DMS114 treated with DMSO at 0.1 percent for 48 hours (cell line): ENCODE data around the gene TSPAN9.

Source experiments
- DNase-seq: peaks from one replicate; lab custom pipeline; 2025; ENCODE audit not compliant: unreplicated experiment; lab: John Stamatoyannopoulos, UW

Gene TSPAN9

DNA sequence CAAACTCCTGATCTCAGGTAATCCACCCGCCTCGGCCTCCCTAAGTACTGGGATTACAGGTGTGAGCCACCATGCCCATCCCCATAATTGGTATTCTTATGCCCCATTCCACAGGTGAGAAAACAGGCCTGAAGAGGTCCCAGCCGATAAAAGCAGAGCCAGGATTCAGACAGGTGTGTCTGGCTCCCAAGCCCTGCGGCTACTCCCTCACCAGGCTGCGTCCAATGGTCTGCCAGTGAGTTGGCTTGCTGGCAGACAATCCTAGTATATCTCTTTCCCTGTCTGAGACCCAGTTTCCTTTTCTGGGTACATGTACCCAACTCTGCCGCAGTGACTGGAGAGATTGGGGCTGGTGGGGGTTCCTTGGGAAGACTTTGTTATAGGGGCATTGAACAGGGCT is 1.9 kb upstream of the TSPAN9 start:
- no peak for DNase-seq

DNA sequence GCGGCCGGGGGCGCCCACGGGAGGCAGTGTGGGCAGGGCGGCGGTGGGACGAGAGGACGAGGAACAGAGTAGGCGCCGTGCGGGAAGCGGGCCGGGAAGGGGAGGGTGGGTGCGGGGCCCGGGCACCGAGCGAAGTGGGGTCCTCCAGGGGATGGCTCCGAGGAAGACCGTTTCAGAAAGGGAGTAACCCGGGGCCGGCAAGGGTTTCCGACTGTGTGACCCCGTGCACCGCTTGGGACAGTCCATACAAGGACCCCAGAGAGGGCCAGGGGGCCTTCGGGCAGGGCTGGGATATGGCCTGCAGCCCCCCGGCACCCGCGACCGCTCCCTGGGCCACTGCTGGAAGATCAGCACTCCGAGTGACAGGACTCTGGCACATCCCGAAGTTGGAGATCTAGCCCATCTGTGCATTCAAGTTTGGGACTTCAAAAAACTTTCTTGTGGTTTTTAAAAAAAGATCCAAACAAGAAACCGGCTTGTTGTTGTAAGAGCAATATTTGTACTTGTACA is 448 bp downstream of the TSPAN9 start:
- DNase-seq: no peak

DNA sequence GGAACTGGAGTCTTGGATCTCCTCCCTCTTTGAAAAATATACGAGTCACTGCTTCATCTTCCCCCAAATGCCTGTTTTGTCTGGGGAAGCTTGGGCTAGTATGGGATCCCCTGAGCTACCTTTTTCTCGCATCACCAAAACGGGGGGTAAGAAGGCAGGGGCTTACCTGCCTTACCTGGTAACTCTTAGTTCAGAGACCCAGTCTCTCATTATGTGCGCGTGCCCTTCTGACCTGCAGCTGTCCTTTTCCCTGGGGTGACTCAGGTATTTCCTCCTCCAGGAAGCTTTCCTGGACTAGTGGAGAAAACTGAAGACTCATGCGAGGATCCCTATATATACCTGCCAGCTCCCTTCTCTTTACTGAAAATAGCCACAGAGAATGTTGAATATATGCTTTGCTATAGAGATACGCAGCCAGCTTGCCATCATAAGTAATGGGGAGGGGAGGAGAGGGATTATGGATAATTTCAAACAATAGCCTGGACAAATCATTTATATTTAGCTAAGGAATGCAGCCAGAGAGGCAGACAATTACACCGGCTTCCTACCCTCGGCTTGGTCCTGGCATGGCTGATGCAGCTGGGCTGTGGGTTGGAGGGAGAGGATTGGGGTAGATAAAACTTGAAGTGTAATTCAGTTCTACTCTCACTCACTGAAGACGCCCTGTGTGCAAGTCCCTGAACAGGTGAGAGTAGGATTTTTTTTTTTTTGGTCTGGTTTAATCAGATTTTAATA is 1.1 kb downstream of the TSPAN9 start:
- DNase-seq: no peak

DNA sequence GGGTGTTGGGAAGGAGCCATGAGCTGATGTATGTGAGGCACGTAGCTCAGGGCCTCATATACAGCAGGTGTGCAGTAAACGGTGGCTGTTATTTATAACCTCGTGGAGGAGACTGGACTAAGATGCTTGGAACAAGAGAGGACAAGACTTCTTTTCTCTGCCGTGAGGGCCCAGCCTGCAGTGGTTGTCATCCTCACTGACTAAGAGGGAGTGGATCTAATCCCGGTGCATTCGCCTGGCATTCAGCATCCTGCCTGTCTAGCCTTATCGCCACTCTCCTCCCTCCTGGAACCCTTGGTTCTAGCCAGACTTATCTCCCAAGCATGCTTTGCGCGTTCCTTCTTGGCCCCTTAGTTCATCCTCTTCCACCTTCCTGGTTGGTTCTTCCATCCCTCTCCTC is 3.9 kb downstream of the TSPAN9 start:
- no peak for DNase-seq

DNA sequence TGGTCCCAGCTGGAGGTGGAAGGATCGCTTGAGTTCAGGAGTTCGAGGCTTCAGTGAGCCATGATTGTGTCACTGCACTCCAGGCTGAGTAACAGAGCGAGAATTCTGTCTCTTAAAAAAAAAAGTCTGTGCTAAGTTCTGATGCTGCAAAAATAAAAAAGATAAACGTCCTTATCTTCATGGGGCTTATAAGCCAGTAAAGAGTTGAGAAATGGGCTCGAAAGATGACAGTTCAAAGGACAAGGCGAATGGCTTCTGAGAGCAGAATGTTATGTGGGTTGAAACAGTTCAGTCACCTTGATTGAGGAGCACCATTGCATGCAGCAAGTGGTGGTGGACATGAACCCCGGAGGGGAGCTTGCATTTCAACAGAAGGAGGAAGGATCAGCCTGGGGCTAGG is 4.7 kb downstream of the TSPAN9 start:
- no peak for DNase-seq

DNA sequence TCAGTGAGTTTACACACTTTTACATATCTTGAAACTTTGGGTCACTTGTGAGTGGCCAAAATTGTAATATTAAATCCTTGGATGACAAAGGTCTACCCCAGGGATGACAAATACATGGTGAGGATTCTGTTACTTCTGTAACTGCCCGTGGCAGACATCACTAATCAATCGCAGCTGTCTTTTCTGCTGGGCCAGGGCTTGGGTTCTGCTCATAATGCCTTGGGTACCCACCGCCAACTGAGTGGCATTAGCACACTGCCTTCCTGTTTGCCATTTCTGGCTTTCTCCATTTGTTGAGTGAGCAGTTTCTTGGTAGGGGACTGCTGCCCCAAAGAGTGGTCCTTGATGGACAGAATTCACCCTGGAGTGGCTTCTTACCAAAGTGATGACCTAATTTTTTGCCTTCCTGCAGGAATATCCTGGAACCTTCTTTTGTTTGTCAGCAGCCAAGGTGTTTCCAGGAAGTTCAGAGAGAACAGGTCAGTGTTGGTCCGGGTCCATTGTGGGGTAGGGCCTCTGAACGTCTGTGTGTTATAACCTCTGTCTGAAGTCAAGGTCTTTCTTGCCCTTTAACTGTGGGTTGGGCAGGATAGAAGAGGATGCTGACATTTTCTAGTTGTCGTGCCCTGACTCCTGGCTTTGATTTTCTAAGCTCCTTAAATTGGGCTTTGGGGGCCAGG is 6.2 kb downstream of the TSPAN9 start:
- no peak for DNase-seq

DNA sequence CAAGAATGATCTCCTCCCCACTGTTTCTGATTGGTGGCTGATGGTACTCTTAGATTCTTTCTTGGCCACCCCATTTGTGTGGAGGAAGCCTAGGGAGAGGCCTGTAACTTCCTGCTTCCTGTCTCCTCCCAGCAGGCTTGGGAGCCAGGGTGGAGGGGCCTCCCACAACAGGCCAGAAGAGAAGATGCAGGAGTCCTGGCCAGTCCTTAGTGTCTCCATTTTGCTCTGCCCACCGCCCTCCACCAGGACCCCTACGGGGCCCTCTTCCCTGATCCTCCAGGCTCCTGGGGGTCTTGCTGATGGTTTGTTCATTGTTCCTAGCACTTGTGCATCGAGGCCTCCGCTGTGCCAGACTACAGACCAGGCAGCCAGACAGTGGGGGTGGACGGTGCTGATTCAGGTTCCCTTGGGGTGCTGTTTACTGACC is 6.8 kb downstream of the TSPAN9 start:
- no peak for DNase-seq

DNA sequence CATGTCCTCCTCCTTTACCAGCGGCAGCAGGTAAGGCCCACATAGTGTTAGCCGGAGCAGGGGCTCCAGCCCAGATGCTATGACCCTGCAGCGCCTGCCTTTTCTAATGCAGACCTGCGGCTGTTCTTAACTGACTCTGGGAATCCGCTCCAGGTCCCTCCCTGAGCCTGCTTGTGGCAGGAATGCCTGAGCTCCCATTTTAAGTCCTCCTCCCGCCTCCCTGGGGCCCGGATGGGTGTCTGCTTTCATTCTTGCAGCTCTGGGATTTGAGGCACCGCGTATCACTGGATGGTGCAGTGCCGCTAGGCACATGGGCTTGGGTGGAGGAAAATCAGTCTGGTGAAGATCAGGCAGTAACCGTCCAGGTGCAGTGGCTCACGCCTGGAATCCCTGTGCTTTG is 7.6 kb downstream of the TSPAN9 start:
- DNase-seq: no peak

DNA sequence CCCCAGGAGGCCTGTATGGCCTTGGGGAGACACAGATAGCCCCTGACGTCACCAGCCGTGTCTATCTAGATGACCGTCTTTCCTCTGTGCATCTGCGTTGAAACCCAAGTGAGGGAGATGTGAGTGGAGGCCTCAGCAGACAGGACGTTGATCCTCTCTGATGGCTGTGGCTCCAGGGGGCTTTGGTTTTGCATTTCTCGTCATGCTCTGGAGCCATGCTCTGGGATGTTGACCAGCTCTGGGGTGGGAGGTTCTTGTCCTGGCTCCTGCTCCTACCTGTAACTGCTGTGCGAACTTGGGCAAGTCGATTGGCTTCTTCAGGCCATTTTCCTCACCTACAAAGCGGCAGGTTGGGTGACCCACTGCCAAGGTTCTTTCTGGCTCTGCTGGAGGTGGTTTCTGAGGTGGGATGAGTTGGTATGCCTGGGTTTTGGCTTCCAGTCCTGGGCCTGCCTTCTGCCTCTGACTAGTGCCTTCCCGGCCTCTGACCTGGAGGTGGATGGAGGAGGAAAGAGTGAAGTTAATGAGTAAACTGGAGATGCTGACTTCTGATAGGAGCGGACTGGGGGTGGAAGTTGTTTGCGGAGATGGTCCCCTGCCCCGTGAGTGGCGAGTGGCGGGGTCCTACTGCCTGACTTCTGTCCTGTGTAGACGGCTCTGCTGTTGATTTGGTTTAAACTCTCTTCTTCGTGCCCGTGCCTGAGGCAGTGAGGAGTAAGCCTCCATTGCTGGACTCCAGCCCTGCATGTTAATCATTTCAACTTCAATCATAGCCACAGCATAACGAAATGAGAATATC is 8.4 kb downstream of the TSPAN9 start:
- no peak for DNase-seq

DNA sequence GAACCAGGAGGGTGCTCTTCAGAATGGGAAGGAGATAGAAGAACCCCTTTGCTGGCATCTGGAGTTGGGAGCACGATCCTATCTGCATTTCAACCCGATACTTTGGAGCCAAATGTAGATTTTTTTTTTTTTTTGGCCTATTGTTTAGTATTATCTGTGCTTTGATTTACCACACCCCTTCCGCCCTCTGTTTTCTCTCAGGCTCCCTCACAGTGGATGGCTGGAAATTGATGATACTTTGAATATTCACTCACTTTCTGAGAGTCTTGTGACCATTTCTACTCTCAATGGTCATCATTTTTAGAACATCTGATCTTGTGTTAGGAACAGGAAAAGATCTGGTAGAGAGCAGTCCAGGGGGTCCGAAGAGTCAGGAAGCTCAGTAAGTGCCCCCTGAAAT is 9.0 kb downstream of the TSPAN9 start:
- no peak for DNase-seq

DNA sequence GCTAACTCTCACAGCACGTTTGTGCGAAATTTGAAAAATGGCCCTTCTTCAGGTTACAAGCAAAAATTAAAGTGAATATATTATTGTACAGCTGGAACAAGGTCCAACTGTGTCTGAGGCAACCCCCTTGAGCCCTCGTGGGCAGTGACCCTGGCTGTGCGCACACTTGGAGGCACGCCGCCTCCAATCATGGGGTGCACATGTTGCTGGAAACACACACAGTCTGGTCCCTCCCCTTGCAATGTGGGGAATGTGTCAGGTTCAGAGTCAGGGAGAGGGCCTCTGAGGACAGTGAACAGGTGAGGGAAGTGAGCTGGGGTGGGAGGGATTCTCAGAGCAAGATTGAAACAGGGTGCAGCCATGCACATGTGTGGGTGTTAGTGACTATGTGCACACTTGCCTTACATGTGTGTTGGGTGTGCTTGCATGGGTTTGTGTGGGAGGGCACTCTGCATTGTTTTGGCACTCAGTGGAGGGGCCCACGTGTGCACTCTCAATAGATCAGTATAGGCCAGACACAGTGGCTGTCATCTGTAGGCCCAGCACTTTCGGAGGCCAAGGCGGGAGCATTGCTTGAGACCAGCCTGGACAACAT is 9.6 kb downstream of the TSPAN9 start:
- no peak for DNase-seq

DNA sequence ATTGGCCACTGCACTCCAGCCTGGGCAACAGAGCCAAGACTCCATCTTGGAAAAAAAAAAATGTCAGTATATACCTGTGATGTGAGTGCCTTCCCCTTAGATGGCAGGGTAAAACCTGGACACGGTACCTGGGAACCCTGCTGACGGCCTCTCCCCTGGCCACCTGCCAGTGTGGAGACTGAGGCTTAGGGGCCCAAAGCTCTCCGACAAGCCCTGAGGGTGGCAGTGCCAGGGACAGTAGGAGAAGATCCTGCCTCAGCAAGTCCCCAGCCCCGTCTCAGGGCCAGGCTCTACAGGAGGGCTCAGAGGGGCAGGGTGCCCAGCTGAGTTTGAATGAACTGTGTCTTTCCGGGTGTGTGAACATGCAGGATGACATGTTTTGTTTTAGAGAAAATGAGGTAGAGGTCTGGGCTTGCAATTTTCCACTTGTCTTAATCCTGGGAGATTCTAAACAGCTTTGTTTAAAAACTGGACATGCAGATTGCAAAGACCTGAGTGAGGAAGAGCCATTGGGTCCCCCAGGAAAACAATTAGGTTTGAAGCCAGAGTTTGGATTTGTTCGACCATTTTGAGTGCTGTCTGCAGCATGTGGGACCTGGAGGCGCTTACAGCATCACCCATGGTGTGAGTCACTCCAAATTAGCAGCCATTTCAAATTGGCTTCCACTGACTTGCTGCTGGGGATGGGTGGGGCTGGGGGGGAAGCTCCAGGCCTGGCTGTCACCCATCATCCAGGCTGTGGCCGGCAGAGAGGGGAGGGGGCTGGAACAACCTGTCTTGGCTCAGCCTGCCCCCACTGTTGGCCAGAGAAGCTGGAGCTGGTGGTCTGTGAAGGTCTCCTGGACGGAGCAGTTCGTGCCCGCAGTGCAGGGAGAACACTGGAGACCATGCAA is 10.8 kb downstream of the TSPAN9 start:
- no peak for DNase-seq

DNA sequence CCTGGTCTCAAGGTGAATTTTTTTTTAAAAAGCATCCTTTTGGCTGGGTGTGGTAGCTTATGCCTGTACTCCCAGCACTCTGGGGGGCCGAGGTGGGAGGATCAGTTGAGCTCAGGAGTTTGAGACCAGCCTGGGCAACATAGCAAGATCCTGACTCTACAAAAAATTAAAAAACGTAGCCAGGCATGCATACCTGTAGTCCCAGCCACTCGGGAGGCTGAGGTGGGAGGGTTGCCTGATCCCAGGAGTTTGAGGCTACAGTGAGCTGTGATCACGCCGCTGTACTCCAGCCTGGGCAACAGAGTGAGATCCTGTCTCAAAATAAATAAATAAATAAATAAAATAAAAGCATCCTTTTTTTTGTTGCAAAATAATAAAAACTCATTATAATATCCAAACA is 12.4 kb downstream of the TSPAN9 start:
- DNase-seq: no peak

DNA sequence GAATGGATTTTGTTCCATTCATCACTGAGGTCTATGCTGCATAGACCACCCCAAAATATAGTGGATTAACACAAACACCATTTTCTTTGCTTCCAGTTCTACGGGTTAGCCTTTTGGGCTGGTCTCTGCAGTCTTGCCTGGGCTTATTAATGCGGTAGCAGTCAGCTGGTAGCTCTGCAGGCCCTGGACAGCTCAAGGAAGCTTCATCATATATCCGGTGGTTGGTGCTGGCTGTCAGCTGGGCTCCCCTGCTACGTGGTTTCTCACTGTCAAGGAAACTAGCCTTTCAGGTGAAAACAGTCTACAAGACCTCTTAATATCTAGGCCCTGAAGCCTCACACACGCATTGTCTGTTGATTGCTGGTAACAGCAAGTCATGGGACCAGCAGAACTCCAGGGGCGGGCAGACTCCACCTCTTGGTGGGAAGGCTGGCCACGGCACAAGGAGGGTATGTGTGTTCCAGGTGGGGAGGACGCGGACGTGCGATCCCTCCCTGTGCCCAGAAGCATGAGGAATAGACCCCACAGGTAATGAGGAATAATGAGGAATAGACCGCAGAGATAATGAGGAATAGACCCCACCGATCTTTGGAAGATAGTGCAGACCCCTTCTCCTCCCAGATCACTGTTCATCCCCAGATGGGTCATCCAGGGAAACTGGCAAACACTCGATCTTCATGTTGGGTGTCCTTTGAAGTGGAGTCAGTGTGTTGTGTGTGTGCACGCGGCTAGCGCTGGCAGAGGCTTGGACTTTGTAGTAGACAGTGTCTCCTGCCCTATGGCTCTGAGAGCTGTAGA is 13.3 kb downstream of the TSPAN9 start:
- DNase-seq: no peak

DNA sequence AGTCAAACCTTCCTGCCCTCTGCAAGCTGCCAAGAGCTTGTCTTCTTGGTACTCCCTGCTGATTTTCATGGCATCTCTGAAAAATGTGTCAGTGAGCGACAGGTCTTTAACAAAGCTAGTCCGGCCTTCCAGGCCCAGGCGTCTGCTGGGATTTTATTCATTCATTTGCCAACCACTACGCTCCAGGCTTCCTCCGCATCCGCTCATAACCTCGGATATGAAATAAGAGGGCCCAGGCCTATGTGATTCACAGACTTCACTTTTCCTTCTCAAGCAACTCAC is 13.8 kb downstream of the TSPAN9 start:
- DNase-seq: no peak

DNA sequence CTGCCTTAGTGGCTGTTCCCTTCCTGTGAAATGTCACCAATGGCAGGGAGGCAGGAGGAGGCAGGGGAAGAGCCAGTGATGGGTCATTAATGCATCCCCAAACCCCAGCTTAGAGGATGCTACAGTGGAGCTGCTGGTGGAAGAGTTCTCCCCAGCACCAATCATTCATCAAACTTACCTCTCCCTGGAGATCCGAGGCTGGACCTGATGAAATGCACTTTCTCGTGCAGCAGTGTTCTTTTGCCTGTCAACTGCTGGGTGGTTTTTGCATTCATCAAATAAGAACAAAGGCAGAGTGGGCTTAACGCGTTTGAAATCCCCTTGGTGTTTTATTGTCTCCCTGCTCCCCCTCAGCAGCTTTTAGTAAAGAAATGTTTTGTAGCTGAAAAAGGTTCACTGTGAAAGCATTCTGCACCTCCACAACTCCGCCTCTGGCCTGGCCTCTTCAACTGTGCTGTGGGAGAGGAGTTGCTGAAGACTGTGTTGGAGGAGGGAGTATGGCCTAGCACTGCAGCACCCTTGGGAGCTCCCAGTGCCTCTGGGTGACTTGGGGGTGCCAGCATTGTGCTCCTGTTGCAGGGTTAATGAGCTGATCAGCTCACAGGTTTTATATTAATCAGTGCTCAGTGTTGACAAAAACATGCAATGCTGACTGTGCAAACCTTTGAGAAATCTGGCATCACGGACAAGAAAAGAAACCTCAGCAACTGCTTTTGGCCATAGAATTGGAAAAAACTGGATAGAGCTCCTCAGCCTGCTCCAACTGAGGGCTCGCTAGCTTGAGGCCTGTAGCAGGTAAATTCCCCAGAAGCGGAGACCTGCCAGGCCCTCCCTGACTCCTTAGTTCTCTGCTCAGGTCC is 14.4 kb downstream of the TSPAN9 start:
- no peak for DNase-seq

DNA sequence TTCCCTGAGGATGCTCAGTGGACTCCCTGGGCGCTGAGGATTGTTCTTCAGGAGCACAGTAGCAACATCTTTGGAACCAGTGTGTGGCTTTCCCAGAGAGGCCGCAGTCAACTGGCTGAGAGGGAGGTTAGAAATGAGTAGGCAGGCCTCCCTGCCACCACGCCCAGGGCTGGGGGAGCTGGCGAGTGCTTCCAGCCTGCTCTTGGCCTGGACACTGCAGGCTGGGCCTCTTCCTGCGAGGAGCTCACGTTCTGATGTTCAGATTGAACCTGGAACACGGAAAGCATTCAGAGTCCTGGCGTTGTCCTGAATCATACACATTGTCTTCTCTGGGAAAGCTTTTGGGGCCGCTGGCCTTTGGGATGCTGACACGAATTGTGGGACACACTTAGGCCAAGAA is 15.6 kb downstream of the TSPAN9 start:
- DNase-seq: no peak

DNA sequence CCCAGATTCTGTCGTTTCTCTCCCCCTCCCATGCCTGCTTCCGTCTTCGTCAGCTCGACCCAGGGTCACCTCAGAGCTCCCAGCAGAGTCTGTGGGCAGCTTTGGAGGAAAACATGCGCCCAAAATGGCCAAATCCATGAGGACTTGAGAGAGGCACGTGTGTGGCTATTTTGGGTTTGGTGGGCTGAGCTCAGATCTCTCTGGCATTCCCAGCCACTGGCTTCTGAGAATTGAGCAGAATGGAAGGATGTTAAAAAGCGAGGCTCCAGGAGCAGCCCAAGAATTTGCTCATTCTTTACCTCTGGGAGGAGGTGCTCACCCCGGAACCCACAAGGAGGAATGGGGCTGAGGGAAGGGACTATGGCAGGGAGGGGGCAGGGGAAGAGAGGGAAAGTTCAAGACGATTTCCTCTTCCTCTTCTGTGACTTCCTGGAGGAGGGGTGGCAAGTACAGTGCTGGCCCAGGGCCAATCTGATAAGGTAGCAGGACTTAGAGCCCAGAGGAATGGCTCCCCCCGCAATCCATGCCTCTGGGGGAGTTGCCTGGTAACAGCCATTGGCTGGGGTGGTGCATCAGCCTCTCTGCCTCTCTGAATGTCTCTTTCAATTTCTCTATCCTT is 20.1 kb downstream of the TSPAN9 start:
- no peak for DNase-seq

DNA sequence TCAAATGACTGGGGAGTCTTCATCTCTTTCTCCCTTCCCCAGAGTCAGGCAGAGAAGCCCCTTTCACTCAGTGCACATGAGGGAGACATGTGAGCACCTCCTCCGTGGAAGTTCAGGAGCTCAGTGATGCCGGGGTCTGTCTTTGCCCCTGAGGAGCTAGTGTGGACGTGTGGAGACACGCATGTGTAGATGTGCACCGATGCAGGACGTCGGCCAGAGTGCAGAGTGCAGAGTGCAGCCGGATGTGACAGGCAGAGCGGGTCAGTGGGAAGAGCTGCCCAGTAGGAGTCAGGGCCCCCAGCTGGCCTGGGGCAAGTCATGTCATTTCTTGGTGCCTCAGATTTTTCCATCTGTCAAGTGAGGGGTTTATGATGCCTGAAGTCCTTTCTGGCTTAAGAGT is 20.7 kb downstream of the TSPAN9 start:
- no peak for DNase-seq
